ENCODE results near the gene ACTR5. TPM values are rescaled to one million over a fixed set of nuclear protein-coding genes. Genes with fewer than 3 reads are reported as not detected.

Gene ACTR5
- total and polyA plus RNA-seq, 8 donors = 6.2 to 13.6 (median 11.7) TPM

GRCh38 chr20:38770546-38770945 lies 22.3 kb downstream of the ACTR5 start:
- DNase-seq (no peak), ATAC-seq (no peak)
- Histone ChIP-seq H3K9me3 (peaks cover 0 to 4% of the 10 kb centered on the region in 2 donors), H3K36me3 (peaks cover 4 to 96% of the 10 kb centered on the region in 2 donors), H3K27ac (no peak overlapping the region), H3K27me3 (no peaks in the 10 kb centered on the region), H3K4me3 (no peak overlapping the region), H3K4me1 (no peaks in the 10 kb centered on the region)
- no peak for TF ChIP-seq CTCF (IDR thresholded peaks at IDR 0.05)
- intact Hi-C loops (cut with DNase I) = no loop called here

- ATAC-seq = no peak
- peaks cover 4 to 96% of the 10 kb centered on the region in 2 donors for H3K36me3 ChIP-seq
Observed at GRCh38 chr20:38770970-38771369, 22.7 kb downstream of the ACTR5 start.

GRCh38 chr20:38771621-38772020 lies 23.4 kb downstream of the ACTR5 start:
- Histone ChIP-seq H3K36me3 (peaks cover 4 to 93% of the 10 kb centered on the region in 2 donors), H3K4me3 (no peak overlapping the region), H3K27me3 (no peaks in the 10 kb centered on the region), H3K4me1 (no peaks in the 10 kb centered on the region), H3K27ac (no peak overlapping the region), H3K9me3 (peaks cover 0 to 4% of the 10 kb centered on the region in 2 donors)
- DNase-seq = no peak
- intact Hi-C loops (cut with DNase I) = no loop called here
- no peak for TF ChIP-seq CTCF (IDR thresholded peaks at IDR 0.05)
- no peak for ATAC-seq

More at GRCh38 chr20:38770970-38771369, 22.7 kb downstream of the ACTR5 start:
- intact Hi-C loops (cut with DNase I) = no loop called here
- H3K4me3 ChIP-seq = no peak overlapping the region
- no peak for DNase-seq
- no peaks in the 10 kb centered on the region for H3K4me1 ChIP-seq
- TF ChIP-seq CTCF (IDR thresholded peaks at IDR 0.05) = no peak
- peaks cover 0 to 4% of the 10 kb centered on the region in 2 donors for H3K9me3 ChIP-seq
- no peak overlapping the region for H3K27ac ChIP-seq
- no peaks in the 10 kb centered on the region for H3K27me3 ChIP-seq

- intact Hi-C loops (cut with DNase I) = no loop called here
- peaks cover 4 to 68% of the 10 kb centered on the region in 2 donors for H3K36me3 ChIP-seq
Observed at GRCh38 chr20:38774167-38774566, 25.9 kb downstream of the ACTR5 start.

GRCh38 chr20:38776363-38776762 lies 28.1 kb downstream of the ACTR5 start:
- peaks cover 0 to 4% of the 10 kb centered on the region in 2 donors for H3K9me3 ChIP-seq

More at GRCh38 chr20:38774167-38774566, 25.9 kb downstream of the ACTR5 start:
- ATAC-seq (no peak), DNase-seq (no peak)
- no peaks in the 10 kb centered on the region for H3K4me1 ChIP-seq
- TF ChIP-seq CTCF (IDR thresholded peaks at IDR 0.05) = no peak
- H3K27ac ChIP-seq = no peak overlapping the region
- no peaks in the 10 kb centered on the region for H3K27me3 ChIP-seq
- H3K4me3 ChIP-seq = no peak overlapping the region
- peaks cover 0 to 4% of the 10 kb centered on the region in 2 donors for H3K9me3 ChIP-seq

More at GRCh38 chr20:38776363-38776762, 28.1 kb downstream of the ACTR5 start:
- no peak for ATAC-seq
- Histone ChIP-seq H3K36me3 (peaks cover 4 to 47% of the 10 kb centered on the region in 2 donors), H3K4me3 (no peak overlapping the region), H3K27ac (no peak overlapping the region), H3K4me1 (no peaks in the 10 kb centered on the region), H3K27me3 (no peaks in the 10 kb centered on the region)
- TF ChIP-seq CTCF (IDR thresholded peaks at IDR 0.05) = no peak
- intact Hi-C loops (cut with DNase I) = no loop called here
- no peak for DNase-seq
